Lower leg skin (tissue), 4 donors: ENCODE data around the gene TRIO. TPM values are rescaled to one million over a fixed set of nuclear protein-coding genes. Genes with fewer than 3 reads are reported as not detected.

Experiments used
- DNase-seq, 2 donors: peaks; one replicate each; pipeline ENCODE4 v3.0.0-alpha.2; 2019; ENCODE audit warnings: low spot score in 2 of 2
- H3K4me3 ChIP-seq: fragments of 200-600 bp; sonication (generic); 2 replicates; pipeline ENCODE4 v1.5.1; 2017; ENCODE audit warnings: mild to moderate bottlenecking, low read depth; ENCODE audit not compliant: poor library complexity, severe bottlenecking
- POLR2A ChIP-seq, 2 donors: fragments of 450-650 bp; IDR thresholded peaks; one replicate each; pipeline ENCODE4 v1.6.1; 2016 to 2017; ENCODE audit warnings: antibody characterized with exemption in 2 of 2, mild to moderate bottlenecking in 1 of 2, moderate library complexity in 1 of 2
- WGBS, 2 donors: methylation state at CpG; one replicate each; pipeline ENCODE4 v1.1.5; 2018; 5-methylcytosine and 5-hydroxymethylcytosine counted together
- intact Hi-C: fragments of 100-400 bp; cut with DNase I; formaldehyde crosslinking; loops from one replicate; pipeline ENCODE4 v1.15.0; 2023; ENCODE audit warnings: low total_unique reads
- total RNA-seq, 4 donors: library from RNA; depleted of rRNA; stranded (reverse); fragments of >200 nt; gene quantifications; one replicate each; pipeline ENCODE4 v1.1.0, GENCODE V29; 2016
- TF ChIP-seq, protein P1 (sequence below), 3 donors: fragments of 450-650 bp; IDR thresholded peaks; one replicate each; pipeline ENCODE4 v1.5.1; 2016; ENCODE audit warnings: antibody characterized with exemption in 3 of 3, mild to moderate bottlenecking in 3 of 3, moderate library complexity in 2 of 3

The TRIO gene
- total RNA-seq, 4 donors from 2014 or later, result 47.8 to 101 (median 64.5) TPM

- TF ChIP-seq, protein P1, sequence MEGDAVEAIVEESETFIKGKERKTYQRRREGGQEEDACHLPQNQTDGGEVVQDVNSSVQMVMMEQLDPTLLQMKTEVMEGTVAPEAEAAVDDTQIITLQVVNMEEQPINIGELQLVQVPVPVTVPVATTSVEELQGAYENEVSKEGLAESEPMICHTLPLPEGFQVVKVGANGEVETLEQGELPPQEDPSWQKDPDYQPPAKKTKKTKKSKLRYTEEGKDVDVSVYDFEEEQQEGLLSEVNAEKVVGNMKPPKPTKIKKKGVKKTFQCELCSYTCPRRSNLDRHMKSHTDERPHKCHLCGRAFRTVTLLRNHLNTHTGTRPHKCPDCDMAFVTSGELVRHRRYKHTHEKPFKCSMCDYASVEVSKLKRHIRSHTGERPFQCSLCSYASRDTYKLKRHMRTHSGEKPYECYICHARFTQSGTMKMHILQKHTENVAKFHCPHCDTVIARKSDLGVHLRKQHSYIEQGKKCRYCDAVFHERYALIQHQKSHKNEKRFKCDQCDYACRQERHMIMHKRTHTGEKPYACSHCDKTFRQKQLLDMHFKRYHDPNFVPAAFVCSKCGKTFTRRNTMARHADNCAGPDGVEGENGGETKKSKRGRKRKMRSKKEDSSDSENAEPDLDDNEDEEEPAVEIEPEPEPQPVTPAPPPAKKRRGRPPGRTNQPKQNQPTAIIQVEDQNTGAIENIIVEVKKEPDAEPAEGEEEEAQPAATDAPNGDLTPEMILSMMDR (IDR thresholded peaks at IDR 0.05), result no peak
- TF ChIP-seq POLR2A (IDR thresholded peaks at IDR 0.05), result no peak
- intact Hi-C loops, result no loop called here
- DNase-seq, result no peak
- no peak overlapping the region for H3K4me3 ChIP-seq
- WGBS, 2 donors, result 92 to 99% methylated on average over 10 of the region's 10 CpGs
Observed at GRCh38 chr5:14502294-14502690, 359.1 kb downstream of the TRIO start.

- H3K4me3 ChIP-seq, result no peak overlapping the region
- intact Hi-C loops, result no loop called here
- WGBS, 2 donors, result 76 to 80% methylated on average over 9 of the region's 9 CpGs
- DNase-seq, result peak in 1 of 2 donors; percentile 58
- TF ChIP-seq, protein P1 (IDR thresholded peaks at IDR 0.05), result no peak
- TF ChIP-seq POLR2A (IDR thresholded peaks at IDR 0.05), result no peak
Observed at GRCh38 chr5:14503017-14503680, 360.0 kb downstream of the TRIO start.

GRCh38 chr5:14503681-14504331 is 360.7 kb downstream of the TRIO start:
- H3K4me3 ChIP-seq, result no peak overlapping the region
- peak in 1 of 2 donors; percentile 77 for DNase-seq
- intact Hi-C loops, result no loop called here
- 86 to 89% methylated on average over 22 to 25 of the region's 27 CpGs for WGBS, 2 donors
- TF ChIP-seq POLR2A (IDR thresholded peaks at IDR 0.05), result no peak
- TF ChIP-seq, protein P1 (IDR thresholded peaks at IDR 0.05), result no peak

DNA sequence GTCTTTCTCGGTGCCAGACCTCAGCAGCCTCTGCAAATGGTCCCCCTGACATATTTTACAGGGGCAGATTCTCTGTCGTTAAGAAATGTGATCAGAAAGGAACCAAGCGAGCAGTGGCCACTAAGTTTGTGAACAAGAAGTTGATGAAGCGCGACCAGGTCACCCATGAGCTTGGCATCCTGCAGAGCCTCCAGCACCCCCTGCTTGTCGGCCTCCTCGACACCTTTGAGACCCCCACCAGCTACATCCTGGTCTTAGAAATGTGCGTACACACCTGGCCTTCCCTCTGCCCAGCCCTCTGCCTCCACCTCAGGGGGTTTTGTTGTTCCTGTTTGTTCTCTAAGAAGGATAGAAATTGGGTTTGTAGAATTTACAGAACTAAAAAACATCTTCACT is 361.2 kb downstream of the TRIO start:
- DNase-seq, result peak in 1 of 2 donors; percentile 52
- H3K4me3 ChIP-seq, result no peak overlapping the region
- intact Hi-C loops, result no loop called here
- TF ChIP-seq, protein P1 (IDR thresholded peaks at IDR 0.05), result no peak
- no peak for TF ChIP-seq POLR2A (IDR thresholded peaks at IDR 0.05)
- WGBS, 2 donors, result 92 to 96% methylated on average over 8 of the region's 8 CpGs

DNA sequence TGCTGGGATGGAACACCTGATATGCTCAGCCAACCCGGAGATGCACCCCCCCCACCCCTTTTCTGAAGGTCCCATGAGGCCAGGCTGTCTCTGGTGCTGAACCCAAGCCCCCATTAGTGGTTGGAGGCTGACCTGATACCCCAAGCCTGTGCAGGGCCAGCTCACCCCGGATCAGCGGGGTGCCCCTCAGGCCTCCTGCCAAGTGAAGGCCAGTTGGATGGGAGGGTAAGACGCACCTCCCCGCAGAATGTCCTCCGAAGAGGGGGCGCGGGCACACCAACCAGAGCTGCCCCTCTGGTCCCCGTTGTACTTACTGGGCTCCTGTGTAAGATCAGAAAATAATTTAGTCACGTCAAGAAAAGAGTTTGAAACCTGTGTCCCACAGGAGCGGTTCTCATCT is 361.7 kb downstream of the TRIO start:
- 91 to 93% methylated on average over 11 of the region's 11 CpGs for WGBS, 2 donors
- intact Hi-C loops, result no loop called here
- peak in 1 of 2 donors; percentile 74 for DNase-seq
- TF ChIP-seq, protein P1 (IDR thresholded peaks at IDR 0.05), result no peak
- no peak for TF ChIP-seq POLR2A (IDR thresholded peaks at IDR 0.05)
- no peak overlapping the region for H3K4me3 ChIP-seq
